Measurements from ENCODE around the gene UBR1. TPM values are rescaled to one million over a fixed set of nuclear protein-coding genes. Genes with fewer than 3 reads are reported as not detected.

Gene UBR1
- total RNA-seq, 4 donors from 2014 or later = 23.8 to 56.9 (median 34.0) TPM

GRCh38 chr15:43106486-43106829 lies 620 bp upstream of the UBR1 start:
- TF ChIP-seq CTCF (IDR thresholded peaks at IDR 0.05) = no peak
- TF ChIP-seq POLR2A (IDR thresholded peaks at IDR 0.05) = no peak
- peak overlapping the region; percentile 82 to 91 (median 84) for H3K27ac ChIP-seq
- peak overlapping the region; percentile 66 to 88 (median 76) for H3K4me3 ChIP-seq

GRCh38 chr15:43105077-43105736 lies 631 bp downstream of the UBR1 start:
- peak overlapping the region; percentile 82 to 91 (median 84) for H3K27ac ChIP-seq
- DNase-seq = peak in 2 of 3 donors; percentile 51 to 53

More at GRCh38 chr15:43106486-43106829, 620 bp upstream of the UBR1 start:
- no peaks in the 10 kb centered on the region for H3K9me3 ChIP-seq
- H3K27me3 ChIP-seq = no peaks in the 10 kb centered on the region
- no peak for DNase-seq
- H3K36me3 ChIP-seq = no peaks in the 10 kb centered on the region
- H3K4me1 ChIP-seq = peaks cover 4 to 19% (median 7%) of the 10 kb centered on the region in 4 donors

GRCh38 chr15:43104426-43104825 lies 1.4 kb downstream of the UBR1 start:
- Histone ChIP-seq H3K27ac (no peak overlapping the region), H3K27me3 (no peaks in the 10 kb centered on the region), H3K4me1 (peaks cover 4 to 19% (median 7%) of the 10 kb centered on the region in 4 donors), H3K4me3 (peak overlapping the region in 2 of 4 donors; percentile 8 to 88), H3K9me3 (no peaks in the 10 kb centered on the region), H3K36me3 (peaks cover 0 to 5% (median 0%) of the 10 kb centered on the region in 3 donors)
- no peak for TF ChIP-seq POLR2A (IDR thresholded peaks at IDR 0.05)
- TF ChIP-seq CTCF (IDR thresholded peaks at IDR 0.05) = no peak
- no peak for DNase-seq

More at GRCh38 chr15:43105077-43105736, 631 bp downstream of the UBR1 start:
- peaks cover 4 to 19% (median 7%) of the 10 kb centered on the region in 4 donors for H3K4me1 ChIP-seq
- H3K27me3 ChIP-seq = no peaks in the 10 kb centered on the region
- no peaks in the 10 kb centered on the region for H3K9me3 ChIP-seq
- TF ChIP-seq CTCF (IDR thresholded peaks at IDR 0.05) (peak in 2 of 6 experiments; percentile 27 to 30), POLR2A (IDR thresholded peaks at IDR 0.05) (no peak)
- peak overlapping the region; percentile 66 to 88 (median 76) for H3K4me3 ChIP-seq
- H3K36me3 ChIP-seq = peaks cover 0 to 2% (median 0%) of the 10 kb centered on the region in 3 donors

- Histone ChIP-seq H3K27ac (no peak overlapping the region), H3K36me3 (peaks cover 0 to 5% (median 0%) of the 10 kb centered on the region in 3 donors), H3K9me3 (no peaks in the 10 kb centered on the region), H3K4me1 (peaks cover 4 to 19% (median 7%) of the 10 kb centered on the region in 4 donors), H3K27me3 (no peaks in the 10 kb centered on the region), H3K4me3 (no peak overlapping the region)
- no peak for TF ChIP-seq CTCF (IDR thresholded peaks at IDR 0.05)
- no peak for TF ChIP-seq POLR2A (IDR thresholded peaks at IDR 0.05)
- DNase-seq = no peak
These were observed 1.9 kb downstream of the UBR1 start for GRCh38 chr15:43103907-43104306.

GRCh38 chr15:43102187-43102586 lies 3.7 kb downstream of the UBR1 start:
- Histone ChIP-seq H3K9me3 (no peaks in the 10 kb centered on the region), H3K27me3 (no peaks in the 10 kb centered on the region), H3K4me1 (peaks cover 4 to 19% (median 7%) of the 10 kb centered on the region in 4 donors), H3K27ac (no peak overlapping the region), H3K4me3 (no peak overlapping the region), H3K36me3 (peaks cover 0 to 10% (median 0%) of the 10 kb centered on the region in 3 donors)
- TF ChIP-seq CTCF (IDR thresholded peaks at IDR 0.05) (no peak), POLR2A (IDR thresholded peaks at IDR 0.05) (no peak)
- DNase-seq = no peak

Measured in Peyer's patch (tissue), 4 donors.